Measurements from ENCODE around the gene FIGNL2.
"Not testable (repeated sequence)": the region's sequence is repeated elsewhere in the genome, so short reads cannot be mapped to it uniquely, and the experiment has no call there.

FIGNL2 gene

GRCh38 chr12:51833448-51834227 is 14.9 kb downstream of the FIGNL2 start:
- no peak for DNase-seq (ENCODE audit: low read depth)

GRCh38 chr12:51832354-51833107 is 16.0 kb downstream of the FIGNL2 start:
- DNase-seq (ENCODE audit: low read depth), result no peak

- DNase-seq (ENCODE audit: low read depth), result not testable (repeated sequence)
Observed at GRCh38 chr12:51831817-51832216, 16.7 kb downstream of the FIGNL2 start.

GRCh38 chr12:51829641-51830040 is 18.9 kb downstream of the FIGNL2 start:
- no peak for DNase-seq (ENCODE audit: low read depth)

GRCh38 chr12:51829011-51829481 is 19.5 kb downstream of the FIGNL2 start:
- DNase-seq (ENCODE audit: low read depth), result no peak

GRCh38 chr12:51827925-51828818 is 20.3 kb downstream of the FIGNL2 start:
- DNase-seq (ENCODE audit: low read depth), result no peak

- no peak for DNase-seq (ENCODE audit: low read depth)
Observed at GRCh38 chr12:51826881-51827280, 21.6 kb downstream of the FIGNL2 start.

GRCh38 chr12:51825216-51825615 is 23.3 kb downstream of the FIGNL2 start:
- no peak for DNase-seq (ENCODE audit: low read depth)

GRCh38 chr12:51823875-51824565 is 24.5 kb downstream of the FIGNL2 start:
- no peak for DNase-seq (ENCODE audit: low read depth)

- DNase-seq (ENCODE audit: low read depth), result no peak
Observed at GRCh38 chr12:51822956-51823355, 25.6 kb downstream of the FIGNL2 start.

GRCh38 chr12:51822261-51822616 is 26.3 kb downstream of the FIGNL2 start:
- no peak for DNase-seq (ENCODE audit: low read depth)

GRCh38 chr12:51821440-51822260 is 26.9 kb downstream of the FIGNL2 start:
- peak; percentile 16 for DNase-seq (ENCODE audit: low read depth)

- peak; percentile 70 for DNase-seq (ENCODE audit: low read depth)
Observed at GRCh38 chr12:51820526-51821439, 27.7 kb downstream of the FIGNL2 start.

GRCh38 chr12:51819736-51820525 is 28.6 kb downstream of the FIGNL2 start:
- no peak for DNase-seq (ENCODE audit: low read depth)

GRCh38 chr12:51818566-51819300 is 29.8 kb downstream of the FIGNL2 start:
- no peak for DNase-seq (ENCODE audit: low read depth)

GRCh38 chr12:51818086-51818485 is 30.4 kb downstream of the FIGNL2 start:
- no peak for DNase-seq (ENCODE audit: low read depth)

- DNase-seq (ENCODE audit: low read depth), result no peak
Observed at GRCh38 chr12:51817027-51817953, 31.2 kb downstream of the FIGNL2 start.

All from activated T-cell treated with anti-CD3 and anti-CD28 coated beads for 1 hour (primary cell).